ENCODE measurements around the gene TNNI3K.

Gene TNNI3K

DNA sequence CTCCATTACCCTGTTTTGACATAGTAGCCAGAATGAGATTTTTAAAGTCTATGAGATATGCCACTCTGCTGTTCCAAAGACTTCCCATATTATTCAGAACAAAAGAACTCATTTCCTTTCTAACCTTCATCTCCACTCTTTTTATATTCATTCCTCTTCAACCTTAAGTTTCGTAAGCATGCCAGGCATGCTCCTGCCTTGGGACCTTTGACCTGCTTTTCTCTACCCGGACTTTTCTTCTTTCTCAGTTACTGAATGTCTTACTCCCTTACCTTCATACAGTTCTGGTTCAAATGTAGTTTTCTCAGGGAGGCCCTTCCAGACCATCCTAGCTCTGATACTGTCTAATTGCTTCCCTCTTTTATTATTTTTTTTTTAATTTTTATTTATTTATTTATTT, 81.1 kb downstream of the TNNI3K start:
- DNase-seq (ENCODE audit: low read depth): no peak

DNA sequence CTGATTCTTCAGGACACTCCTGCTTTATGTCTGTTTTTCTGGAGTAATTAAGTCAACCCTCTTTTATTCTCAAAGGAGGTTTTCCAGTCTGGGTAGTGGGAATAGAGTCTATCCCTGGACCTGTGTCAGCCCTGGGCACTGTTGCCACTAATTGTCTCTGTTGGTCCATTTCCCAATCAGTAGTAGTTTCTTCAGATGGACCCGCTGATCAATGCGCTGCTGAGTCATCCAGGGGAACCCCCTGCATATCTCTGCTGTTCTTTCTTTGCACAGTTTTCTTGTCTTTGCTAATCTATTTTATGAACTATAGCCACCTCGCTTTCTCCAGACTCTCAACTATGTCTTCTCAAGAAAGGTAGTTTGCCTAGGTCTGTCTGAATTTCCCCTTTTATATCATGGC, 82.5 kb downstream of the TNNI3K start:
- DNase-seq (ENCODE audit: low read depth): no peak

DNA sequence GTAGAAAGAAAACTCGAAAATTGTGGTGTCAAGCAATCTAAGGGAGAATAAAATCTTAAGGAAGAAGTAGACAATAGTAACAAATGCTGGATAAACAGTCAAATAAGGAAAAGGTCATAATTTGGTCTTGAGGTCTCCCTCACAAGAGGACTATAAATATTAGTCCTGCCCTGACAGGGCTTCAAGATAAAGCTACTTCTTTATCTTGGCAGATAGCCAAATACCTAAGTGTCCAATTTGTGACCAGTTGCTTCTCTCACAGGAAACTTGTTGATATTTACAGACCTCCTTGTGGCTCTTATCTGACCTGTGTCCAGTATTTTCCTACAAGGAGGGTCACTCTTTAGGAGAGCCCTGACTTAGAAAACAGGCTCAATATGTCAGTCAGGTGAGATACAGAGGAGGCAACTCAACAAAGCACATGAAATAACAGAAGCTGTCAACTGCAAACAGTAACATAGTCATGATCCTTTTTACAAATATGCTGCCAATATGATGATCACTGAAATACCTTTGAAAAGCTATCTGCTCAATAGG, 88.8 kb downstream of the TNNI3K start:
- no peak for DNase-seq (ENCODE audit: low read depth)

DNA sequence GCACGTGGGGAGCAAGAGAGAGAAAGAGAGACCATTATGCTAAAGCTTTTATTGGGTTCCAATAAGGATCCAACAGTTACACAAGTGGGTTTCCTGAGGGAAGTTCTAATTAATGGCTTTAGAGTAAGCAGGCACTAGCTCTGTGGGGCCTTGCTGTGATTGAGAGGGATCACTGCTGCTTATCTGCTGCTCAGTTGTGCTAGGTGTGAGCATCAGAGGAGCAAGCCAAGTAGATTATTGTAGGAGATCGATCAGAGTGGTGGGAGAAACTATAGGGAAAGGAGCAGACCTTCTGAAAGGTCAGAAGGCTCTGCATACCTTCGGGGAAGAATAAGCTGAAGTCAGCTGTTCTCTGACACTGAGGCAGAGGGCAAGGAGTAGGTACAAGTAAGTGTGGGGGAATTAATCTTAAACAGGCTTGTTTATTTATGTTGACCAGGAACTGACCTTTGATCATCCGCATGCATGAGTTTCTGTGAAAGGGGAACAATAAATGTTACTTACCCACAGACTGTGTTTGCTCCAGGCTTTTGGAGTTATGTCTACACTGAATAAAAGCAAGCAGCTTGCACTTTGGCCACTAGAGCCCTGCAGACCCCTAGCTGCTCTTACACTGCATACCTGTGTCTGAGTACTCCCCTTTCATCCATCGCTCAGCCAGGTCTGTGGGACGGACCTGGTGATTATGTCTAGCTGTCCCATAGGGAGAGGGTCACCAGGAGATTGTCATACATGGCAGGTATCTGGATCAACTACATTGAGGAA, 89.7 kb downstream of the TNNI3K start:
- no peak for DNase-seq (ENCODE audit: low read depth)

DNA sequence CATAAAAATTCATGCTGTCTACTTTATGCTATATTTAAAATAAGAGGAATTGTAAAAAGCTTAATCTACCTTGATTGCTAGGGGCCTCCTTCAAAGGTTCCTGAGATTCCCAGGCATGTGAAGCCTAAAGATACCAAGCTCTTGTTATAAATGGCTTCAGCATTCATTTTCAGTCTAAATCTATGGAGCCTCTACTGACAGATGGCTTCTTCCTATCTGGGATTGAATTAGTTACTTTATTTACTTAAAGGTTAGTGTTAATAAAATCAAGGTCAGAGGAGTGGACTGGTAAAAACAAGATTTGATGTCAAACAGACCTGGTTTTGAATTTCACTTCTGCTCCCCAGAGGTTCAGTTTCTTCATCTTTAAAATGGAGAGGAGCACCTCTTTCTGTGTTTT, 93.7 kb downstream of the TNNI3K start:
- no peak for DNase-seq (ENCODE audit: low read depth)

DNA sequence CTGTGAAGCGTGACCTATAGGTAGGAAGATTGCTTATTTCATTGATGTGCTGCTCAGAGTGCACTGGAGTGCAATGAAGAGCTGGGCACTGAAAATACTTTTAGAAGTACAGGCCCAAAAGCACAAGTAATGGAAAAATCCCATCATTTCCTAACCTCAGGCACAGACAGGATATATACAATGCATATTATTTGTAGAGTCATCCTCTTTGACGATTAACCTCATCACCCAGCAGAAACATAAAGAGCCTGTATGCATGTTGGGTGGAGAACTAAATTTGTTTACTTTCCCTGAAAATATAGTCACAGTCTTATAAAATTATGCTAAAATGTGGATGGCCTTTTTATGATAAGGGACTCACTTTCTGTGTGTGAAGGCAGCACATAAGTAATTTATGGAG, 98.1 kb downstream of the TNNI3K start:
- DNase-seq (ENCODE audit: low read depth): no peak

DNA sequence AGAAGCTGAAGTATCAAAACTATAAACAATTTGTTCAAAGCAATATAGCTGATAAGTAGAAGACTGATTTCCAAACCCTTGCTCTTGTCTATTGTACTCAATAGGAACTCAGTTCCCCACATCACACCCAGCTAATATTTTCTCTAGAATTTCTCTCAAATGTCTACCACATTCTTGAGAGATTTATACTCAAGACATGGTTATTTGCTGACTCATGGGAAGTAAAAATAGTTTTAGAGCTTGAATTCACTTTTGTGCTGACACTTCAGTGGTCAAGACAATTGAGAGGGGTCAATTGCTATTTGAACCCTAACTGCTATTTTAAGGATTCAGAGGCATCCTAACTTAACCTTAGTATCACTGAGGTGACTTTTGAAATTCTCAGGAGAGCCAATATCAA, 99.0 kb downstream of the TNNI3K start:
- no peak for DNase-seq (ENCODE audit: low read depth)

DNA sequence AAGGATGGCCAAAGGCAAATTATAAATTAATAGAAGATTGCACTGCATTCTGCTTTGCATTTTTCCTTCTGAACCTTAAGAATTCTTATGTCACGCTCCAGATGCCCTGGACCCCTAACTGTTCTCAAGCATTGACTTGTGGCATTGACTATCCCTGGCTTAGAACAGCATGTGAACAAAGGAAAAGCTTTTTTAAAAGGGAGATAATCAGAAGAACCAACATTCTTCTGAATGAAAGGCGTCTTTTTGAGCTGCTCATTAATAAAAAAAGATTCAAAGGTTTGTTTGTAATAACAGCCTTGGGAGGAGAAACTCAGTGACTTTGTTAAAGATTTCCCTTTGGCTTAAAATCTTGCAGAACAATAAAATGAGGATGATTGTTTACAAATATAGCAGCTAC, 105.5 kb downstream of the TNNI3K start:
- no peak for DNase-seq (ENCODE audit: low read depth)

DNA sequence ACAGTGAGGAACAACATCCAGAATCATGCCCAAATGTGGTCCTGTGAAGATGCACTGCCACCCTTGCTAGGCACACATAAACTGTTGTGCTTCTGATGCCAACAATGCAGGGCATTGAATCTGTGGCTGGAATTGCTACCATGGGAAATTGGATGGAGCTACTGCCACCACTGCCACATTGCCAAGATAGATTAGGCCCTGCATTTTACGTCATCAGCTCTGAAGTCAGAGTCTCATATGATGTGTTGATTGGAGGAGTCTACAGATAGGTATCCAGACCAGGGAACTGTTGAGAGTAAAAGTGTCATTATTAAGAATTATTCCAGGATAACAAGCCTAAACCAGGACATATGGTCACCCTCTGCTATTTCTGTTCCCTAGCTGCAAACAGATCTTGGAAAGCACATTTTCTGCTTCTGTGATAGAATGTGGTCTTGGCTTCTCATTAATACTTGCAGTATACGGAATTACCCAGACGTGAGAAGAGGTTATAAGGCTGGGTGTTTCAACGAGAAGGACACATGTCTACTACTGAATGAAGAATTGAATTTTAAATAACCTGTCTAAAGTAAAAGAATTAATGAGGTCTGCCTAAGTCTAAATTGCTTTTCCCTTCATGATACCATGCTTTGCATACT, 106.6 kb downstream of the TNNI3K start:
- no peak for DNase-seq (ENCODE audit: low read depth)

DNA sequence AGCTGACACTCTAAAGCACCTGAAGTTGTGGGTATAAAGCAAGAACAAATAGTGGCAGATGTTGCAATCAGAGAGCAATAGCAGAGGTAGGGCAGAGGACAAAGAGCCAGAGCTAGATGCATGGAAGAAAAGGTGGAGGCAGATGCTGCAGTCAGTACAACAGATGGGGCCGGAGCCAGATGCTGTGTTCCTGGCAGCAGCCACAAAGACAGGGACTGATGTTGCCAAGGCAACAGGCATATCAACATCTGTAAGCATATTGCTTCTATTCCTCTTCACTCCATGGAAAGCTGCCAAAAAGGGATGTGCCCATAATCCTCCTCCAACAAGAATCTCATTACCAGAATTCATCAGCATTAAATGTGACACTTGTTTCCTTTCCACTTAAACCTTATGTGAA, 108.0 kb downstream of the TNNI3K start:
- no peak for DNase-seq (ENCODE audit: low read depth)

DNA sequence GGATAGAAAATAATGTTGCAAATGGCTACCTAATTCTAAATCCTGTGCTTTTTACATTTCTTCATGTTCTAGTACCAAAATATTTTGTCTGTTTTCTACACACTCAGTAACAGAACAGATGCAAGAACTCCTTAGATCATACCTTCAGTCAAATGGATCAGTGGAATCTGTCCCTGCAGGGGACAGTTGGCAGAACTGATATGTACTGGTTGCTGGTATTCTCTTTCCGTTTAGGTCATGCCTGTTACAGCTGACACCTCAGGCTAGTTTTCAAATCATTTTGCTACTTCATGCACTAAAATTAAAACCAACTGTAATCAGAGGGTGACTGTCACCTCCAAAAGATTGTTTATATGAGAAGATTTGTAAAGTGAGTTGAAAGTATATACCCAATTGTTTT, 109.2 kb downstream of the TNNI3K start:
- DNase-seq (ENCODE audit: low read depth): no peak

DNA sequence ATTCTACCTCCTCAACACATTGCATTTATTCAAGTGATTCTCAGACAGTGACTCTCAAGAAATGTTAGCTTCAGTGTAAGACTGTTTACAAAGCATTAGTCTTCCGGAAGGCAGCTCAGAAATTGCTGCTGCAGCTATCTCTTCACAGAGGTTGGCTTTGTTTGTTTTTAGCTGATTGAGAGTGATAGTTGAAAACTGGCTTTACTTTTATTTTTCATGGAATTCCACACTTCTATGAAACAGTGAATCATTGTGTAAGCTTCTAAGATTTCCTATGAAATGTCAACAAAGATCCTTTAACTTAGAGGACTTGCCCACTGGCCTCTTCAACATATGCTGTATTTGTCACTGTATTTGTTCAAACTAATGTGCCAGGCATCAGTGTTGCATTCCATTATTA, 121.3 kb downstream of the TNNI3K start:
- no peak for DNase-seq (ENCODE audit: low read depth)

DNA sequence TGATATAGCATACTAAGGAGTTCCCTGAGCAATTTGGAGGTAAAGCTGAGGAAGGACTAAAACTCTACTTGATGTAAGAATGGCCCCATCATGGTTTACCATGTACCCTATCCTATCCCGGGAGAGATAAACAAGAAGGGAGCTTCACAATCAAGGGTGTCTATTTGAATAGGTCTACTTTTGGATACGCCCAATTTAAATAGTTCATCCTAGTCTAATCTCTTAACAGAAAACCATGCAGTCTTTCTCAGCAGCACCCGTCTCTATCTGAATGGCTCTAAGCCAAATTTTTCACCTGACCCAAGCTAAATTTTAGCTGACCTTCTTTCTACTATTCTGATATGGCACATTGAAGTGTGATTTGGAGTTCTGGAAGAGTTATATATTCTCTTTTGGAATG, 122.0 kb downstream of the TNNI3K start:
- no peak for DNase-seq (ENCODE audit: low read depth)

DNA sequence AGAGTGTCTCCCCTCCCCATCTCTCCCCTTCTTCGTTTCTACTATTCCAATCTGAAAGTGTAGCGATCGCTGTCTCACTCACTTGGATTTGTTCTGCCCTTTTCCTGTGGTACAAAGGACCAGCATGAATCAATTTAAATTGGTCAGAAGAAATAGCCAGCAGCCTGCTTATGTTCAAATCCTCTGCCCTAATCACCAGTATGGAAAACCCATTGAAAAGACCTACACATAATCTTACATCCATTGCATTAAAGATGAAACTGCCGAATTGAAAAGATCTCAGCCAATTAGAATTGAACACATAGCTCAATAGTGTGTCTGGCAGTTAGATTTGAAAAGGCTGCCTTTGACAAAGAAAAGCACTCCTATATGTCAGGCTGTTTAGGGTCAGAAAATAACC, 122.6 kb downstream of the TNNI3K start:
- DNase-seq (ENCODE audit: low read depth): no peak

DNA sequence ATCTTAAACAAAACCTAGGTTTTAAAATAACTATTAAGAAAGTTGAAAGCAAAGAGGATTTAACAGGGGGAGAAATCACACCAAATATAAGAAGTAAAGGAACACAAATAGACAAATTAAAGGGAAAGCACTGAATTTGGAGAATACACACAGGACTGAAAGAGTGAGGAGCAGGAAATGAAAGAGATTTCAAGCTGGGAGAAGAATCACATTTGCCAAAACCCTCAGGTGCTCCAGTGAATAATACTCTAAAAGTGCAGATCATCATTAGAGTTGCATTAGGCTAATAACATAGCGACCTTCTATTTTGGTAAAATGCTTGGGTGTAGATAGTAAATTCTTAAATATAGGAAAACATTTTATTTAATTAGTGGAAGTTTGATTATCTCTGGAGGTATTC, 127.5 kb downstream of the TNNI3K start:
- no peak for DNase-seq (ENCODE audit: low read depth)

DNA sequence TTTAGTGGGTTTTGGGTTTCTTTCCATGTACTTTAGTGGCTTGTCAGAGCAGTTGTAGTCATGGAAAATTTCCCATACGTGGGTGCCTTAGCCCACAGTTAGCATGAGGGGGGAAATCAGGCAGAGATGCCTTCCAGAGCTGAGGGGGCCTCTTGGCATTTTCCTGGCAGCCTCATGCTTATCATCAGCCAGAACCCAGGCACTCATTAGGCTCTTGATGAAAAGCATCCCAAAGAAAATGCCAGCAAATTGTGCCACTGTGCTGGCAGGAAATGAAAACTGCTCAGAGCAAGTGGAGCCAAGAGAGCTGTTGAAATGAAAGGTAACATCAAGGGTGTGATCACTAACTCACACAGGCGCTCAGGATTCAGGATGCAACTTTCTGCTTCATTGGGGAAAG, 128.0 kb downstream of the TNNI3K start:
- DNase-seq (ENCODE audit: low read depth): no peak

DNA sequence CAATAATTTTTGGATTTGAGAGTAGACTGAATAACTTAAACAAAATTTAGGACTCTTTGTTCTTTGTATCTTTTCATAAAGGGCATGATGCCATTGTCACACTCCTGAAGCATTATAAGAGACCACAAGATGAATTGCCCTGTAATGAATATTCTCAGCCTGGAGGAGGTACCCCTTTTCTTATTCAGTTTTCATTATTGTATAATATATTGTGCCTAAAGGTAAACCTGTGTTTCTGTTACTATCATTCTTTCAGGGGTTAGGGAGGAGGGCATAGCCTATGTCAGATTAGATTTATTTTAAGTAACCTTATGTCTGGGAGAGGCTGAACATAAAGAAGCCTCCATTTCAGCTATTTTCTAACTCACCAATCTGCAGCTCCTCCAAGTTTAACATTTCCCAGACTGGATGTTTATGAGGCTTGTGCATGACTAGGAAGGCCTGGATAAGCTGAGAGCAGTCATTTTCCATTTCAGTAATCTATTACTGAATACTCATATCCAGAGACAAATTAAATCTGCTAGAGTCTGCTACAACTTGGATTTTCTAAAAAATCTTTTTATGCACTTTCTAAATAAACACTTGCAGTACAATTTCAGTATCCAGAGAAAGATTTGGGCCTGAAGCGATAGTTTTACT, 132.1 kb downstream of the TNNI3K start:
- DNase-seq (ENCODE audit: low read depth): no peak

DNA sequence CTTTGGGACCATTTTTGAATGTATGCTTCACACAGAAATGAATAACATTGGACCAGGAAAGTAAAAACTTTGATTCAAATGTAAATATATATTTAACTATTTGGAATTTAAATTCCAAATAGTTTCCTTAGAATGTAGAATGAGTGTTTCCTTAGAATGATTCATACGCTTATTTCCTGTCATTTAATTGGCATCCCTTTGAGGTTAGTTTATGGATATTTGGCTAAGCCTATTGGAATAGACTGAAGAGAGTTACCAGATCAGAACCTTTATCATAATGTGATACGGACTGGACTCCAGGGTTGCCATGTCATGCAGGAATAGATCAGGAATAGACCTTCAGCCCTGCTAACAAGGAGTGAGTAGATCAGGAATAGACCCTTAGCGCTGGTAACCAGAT, 133.1 kb downstream of the TNNI3K start:
- no peak for DNase-seq (ENCODE audit: low read depth)

DNA sequence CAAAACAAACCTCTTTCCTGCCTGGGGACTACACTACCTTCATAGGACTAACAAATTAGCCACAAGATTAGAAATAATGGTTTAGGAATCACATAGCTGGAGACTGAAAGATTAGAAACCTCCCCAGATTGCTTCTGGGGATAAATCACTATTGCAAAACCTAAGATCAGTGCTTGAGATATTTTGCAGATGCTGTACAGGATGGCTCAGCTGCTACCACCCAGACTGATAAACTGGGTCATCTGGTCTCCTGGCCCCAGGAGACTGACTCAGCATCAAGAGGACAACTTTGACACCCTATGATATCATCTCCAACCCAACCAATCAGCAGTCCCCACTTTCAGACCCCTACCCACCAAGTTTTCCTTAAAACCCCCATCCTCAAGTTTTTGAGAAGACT, 140.2 kb downstream of the TNNI3K start:
- DNase-seq (ENCODE audit: low read depth): no peak

DNA sequence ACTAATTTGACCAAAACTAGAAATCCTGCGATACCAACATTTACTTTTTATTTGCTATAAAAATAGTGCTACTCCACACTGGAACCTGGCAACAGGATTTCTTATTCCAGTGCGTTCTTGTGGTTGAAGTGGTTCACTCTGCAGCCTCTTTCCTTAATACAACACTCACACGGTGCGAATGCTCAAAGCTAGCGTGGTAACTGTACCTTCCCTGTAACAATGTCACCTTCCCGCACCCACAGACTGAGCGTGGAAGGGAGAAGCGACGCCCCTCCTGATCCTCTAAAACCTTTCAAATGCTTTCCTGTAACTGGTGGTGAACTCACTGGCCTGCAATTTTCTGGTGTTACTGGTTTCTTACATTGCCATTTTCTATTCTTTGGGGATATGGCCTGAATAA, 145.1 kb downstream of the TNNI3K start:
- no peak for DNase-seq (ENCODE audit: low read depth)

DNA sequence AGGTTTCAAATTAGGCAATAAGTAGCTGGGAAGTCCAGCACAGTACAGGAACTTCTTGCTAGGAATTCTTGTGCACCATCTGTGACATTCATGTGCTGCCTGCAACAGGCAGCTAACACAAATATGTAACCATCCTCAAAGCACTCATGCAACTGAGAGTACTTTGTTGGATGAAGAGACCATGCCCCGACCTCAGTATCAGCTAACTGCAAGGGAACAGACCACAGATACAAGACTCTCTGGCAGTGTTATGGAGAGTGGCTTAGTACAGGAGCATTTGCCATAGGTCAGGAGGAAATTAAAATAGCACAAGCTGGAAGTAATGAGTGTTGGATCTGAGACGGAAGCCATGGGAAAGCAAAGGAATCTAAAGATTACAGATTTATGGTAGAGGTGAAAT, 153.7 kb downstream of the TNNI3K start:
- no peak for DNase-seq (ENCODE audit: low read depth)

DNA sequence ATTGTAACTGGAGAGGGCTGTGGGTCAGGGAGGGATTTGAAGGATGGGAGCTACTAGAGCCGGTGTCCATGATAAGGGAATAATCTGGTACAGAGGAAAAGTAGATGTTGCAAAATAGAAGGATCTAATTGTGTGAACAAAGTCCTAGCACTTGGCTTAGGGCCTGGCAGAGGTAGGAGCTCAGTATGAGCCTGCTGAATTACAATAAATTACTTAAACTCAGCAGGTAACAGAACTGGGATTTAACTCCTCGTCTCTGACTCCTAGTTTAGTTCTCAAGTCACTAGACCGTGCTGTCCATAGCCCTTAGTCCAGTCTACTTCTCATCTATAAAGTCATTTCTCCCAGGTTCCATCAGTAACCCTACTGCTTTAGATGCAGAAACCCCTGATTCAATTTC, 157.0 kb downstream of the TNNI3K start:
- DNase-seq (ENCODE audit: low read depth): no peak

DNA sequence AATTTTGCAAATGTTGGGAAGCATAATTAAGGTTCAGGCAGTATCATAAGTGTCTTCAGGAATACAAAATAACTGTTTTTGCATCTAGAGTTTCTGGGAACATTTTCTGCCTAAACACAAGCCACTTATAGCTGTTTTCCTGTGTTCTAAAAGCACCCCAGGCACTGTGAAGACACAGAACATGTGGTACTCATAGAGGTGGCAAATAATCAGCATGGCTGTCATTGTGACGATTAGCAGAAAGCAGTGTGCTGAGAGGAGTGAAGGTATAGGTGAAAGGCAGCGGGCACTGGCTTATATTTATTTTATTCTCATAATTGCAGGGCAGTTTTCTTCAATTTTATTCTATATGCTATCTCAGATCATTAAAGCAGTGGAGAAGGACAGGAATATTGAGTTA, 157.7 kb downstream of the TNNI3K start:
- DNase-seq (ENCODE audit: low read depth): no peak
